HEK293T (cell line): ENCODE measurements around the gene MRPL4.
A peak's percentile ranks its signal among the peaks of the same experiment; 100 is the strongest.
"Not testable (repeated sequence)": the region's sequence is repeated elsewhere in the genome, so short reads cannot be mapped to it uniquely, and the experiment has no call there.

Experiments used
- CTCF ChIA-PET: fragments of 350-600 bp; formaldehyde crosslinking; extraction: SDS; loops from one replicate; lab custom pipeline; 2021; ENCODE audit warnings: antibody characterized with exemption, inconsistent platforms; lab: Yijun Ruan, JAX
- POLR2A ChIA-PET: fragments of 350-600 bp; formaldehyde crosslinking; extraction: SDS; loops from one replicate; lab custom pipeline; 2020; ENCODE audit warnings: antibody characterized with exemption, inconsistent platforms; lab: Yijun Ruan, JAX
- DNase-seq: peaks from one replicate; pipeline ENCODE4 v3.0.0; 2012; ENCODE audit warnings: mixed read lengths; ENCODE audit errors: extremely low spot score
- ARNT ChIP-seq: fragments of 450-650 bp; IDR thresholded peaks from 2 replicates; pipeline ENCODE4 v1.6.1; 2017; ENCODE audit warnings: mild to moderate bottlenecking
- BHLHE40 ChIP-seq: fragments of 450-650 bp; IDR thresholded peaks from 2 replicates; pipeline ENCODE4 v1.6.1; 2016; ENCODE audit warnings: mild to moderate bottlenecking, moderate library complexity, borderline replicate concordance
- CTBP1 ChIP-seq: fragments of 450-650 bp; IDR thresholded peaks from 2 replicates; pipeline ENCODE4 v1.6.1; 2016; ENCODE audit warnings: borderline replicate concordance
- ELF4 ChIP-seq: fragments of 450-650 bp; IDR thresholded peaks from 2 replicates; pipeline ENCODE4 v1.6.1; 2017; ENCODE audit warnings: antibody characterized with exemption
- FOXA1 ChIP-seq: fragments of 450-650 bp; IDR thresholded peaks from 2 replicates; pipeline ENCODE4 v1.6.1; 2016; ENCODE audit warnings: mild to moderate bottlenecking
- FOXK2 ChIP-seq: fragments of 450-650 bp; IDR thresholded peaks from 2 replicates; pipeline ENCODE4 v1.6.1; 2016; ENCODE audit warnings: mild to moderate bottlenecking
- FOXM1 ChIP-seq: fragments of 450-650 bp; IDR thresholded peaks from 2 replicates; pipeline ENCODE4 v1.6.1; 2017; ENCODE audit warnings: mild to moderate bottlenecking, borderline replicate concordance
- HDGF ChIP-seq: fragments of 450-650 bp; IDR thresholded peaks from 2 replicates; pipeline ENCODE4 v1.6.1; 2017; ENCODE audit warnings: antibody characterized with exemption, borderline replicate concordance
- L3MBTL2 ChIP-seq: fragments of 450-650 bp; conservative IDR thresholded peaks from 2 replicates; pipeline ENCODE4 v1.6.1; 2016; ENCODE audit warnings: mild to moderate bottlenecking
- LEF1 ChIP-seq: fragments of 450-650 bp; IDR thresholded peaks from 2 replicates; pipeline ENCODE4 v1.6.1; 2017; ENCODE audit warnings: mild to moderate bottlenecking, borderline replicate concordance
- NFRKB ChIP-seq: fragments of 450-650 bp; IDR thresholded peaks from 2 replicates; pipeline ENCODE4 v1.6.1; 2016; ENCODE audit warnings: mild to moderate bottlenecking, moderate library complexity
- SP1 ChIP-seq: fragments of 450-650 bp; IDR thresholded peaks from 2 replicates; pipeline ENCODE4 v1.6.1; 2017
- SUZ12 ChIP-seq: fragments of 450-650 bp; IDR thresholded peaks from 2 replicates; pipeline ENCODE4 v1.6.1; 2016; ENCODE audit warnings: mild to moderate bottlenecking
- TARDBP ChIP-seq: fragments of 450-650 bp; IDR thresholded peaks from 2 replicates; pipeline ENCODE4 v1.6.1; 2016
- ZNF384 ChIP-seq: fragments of 450-650 bp; IDR thresholded peaks from 2 replicates; pipeline ENCODE4 v1.6.1; 2016
- TF ChIP-seq, protein P1 (sequence below): fragments of 450-650 bp; IDR thresholded peaks from 2 replicates; pipeline ENCODE4 v1.6.1; 2016

The MRPL4 gene

GRCh38 chr19:10228920-10229319 lies 23.1 kb upstream of the MRPL4 start:
- POLR2A ChIA-PET, result interaction anchor here (0.7 kb wide), 1 partner anchor 34 kb away, joined by 3 read pairs; the partner anchor contains the start of gene DNMT1
- CTCF ChIA-PET, result interaction anchor here (0.8 to 1.3 kb wide), 4 partner anchors 8 to 132 kb away, joined by 4 to 8 read pairs (median 6); no protein-coding TSS in a partner anchor
- TF ChIP-seq TARDBP (no peak), BHLHE40 (no peak), FOXK2 (no peak), SP1 (no peak), CTBP1 (no peak), HDGF (no peak), FOXA1 (no peak), ARNT (no peak), FOXM1 (no peak), LEF1 (no peak), NFRKB (no peak), ELF4 (no peak), SUZ12 (no peak)
- TF ChIP-seq, protein P1, sequence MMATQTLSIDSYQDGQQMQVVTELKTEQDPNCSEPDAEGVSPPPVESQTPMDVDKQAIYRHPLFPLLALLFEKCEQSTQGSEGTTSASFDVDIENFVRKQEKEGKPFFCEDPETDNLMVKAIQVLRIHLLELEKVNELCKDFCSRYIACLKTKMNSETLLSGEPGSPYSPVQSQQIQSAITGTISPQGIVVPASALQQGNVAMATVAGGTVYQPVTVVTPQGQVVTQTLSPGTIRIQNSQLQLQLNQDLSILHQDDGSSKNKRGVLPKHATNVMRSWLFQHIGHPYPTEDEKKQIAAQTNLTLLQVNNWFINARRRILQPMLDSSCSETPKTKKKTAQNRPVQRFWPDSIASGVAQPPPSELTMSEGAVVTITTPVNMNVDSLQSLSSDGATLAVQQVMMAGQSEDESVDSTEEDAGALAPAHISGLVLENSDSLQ, result no peak
- peak; percentile 59 for DNase-seq

GRCh38 chr19:10230173-10230860 lies 21.7 kb upstream of the MRPL4 start:
- ChIA-PET POLR2A (interaction anchor here (1.0 kb wide), 1 partner anchor 9 kb away, joined by 3 read pairs; no protein-coding TSS in a partner anchor), CTCF (no interaction called here)
- peak; percentile 89 for TF ChIP-seq TARDBP
- no peak for TF ChIP-seq FOXK2
- no peak for DNase-seq

DNA sequence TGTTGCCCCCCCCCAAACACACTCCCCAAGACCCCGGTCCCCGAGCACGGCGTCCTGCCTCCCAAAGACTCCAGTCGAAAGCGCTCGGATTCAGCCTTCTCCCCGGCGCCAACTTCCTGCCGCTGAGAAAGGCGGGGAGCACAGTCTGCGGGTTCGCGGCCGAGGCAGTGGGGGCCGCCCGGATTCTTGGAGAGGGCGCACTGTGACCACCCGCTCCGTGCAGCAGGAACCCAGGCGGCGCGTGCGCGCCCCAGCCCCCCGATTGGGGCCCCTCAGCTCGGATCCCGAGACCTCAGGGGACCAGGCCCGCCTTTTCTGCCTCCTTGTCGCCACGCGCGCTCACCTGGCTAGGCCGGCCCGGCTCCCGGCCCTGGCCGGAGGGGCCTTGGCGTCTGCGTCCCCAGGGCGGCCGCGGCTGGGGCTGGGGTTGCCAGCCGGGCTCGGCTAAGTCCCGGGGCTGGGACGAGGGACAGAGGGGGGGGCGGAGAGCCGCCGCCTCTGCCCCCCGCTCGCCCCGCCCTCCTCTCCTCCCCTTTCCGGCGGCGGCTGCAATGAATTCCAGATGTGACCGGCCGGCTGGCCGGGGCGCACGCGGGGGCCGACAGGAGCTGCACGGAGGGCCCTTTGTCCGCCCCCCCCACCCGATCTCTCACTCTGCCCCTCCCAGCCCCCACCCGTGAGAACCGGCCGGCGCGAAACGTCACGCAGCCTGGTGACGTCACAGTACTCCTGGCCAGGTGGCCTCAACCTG lies 21.0 kb upstream of the MRPL4 start, which contains the start of gene S1PR2:
TSS of gene S1PR2 (minus strand) at position 471 of the 751 bp plus-strand sequence. CDS start 6,426 bp downstream, outside the sequence.
- no peak for TF ChIP-seq ZNF384
- no peak for TF ChIP-seq SUZ12
- no peak for TF ChIP-seq FOXA1
- DNase-seq, result peak; percentile 80
- ChIA-PET CTCF (no interaction called here), POLR2A (interaction anchor here (0.6 to 1.9 kb wide), 4 partner anchors 9 to 37 kb away, joined by 3 to 10 read pairs (median 4); partner anchors contain the start of gene DNMT1)

- no peak for TF ChIP-seq TARDBP
- no peak for TF ChIP-seq FOXA1
- TF ChIP-seq BHLHE40, result no peak
- TF ChIP-seq ELF4, result no peak
- no peak for TF ChIP-seq CTBP1
- no peak for TF ChIP-seq NFRKB
- no peak for TF ChIP-seq ZNF384
- no peak for TF ChIP-seq SUZ12
- ChIA-PET POLR2A (interaction anchor here (0.6 to 1.9 kb wide), 4 partner anchors 10 to 37 kb away, joined by 3 to 10 read pairs (median 4); partner anchors contain the start of gene DNMT1), CTCF (interaction anchor here (0.7 kb wide), 1 partner anchor 60 kb away, joined by 4 read pairs; no protein-coding TSS in a partner anchor)
- DNase-seq, result no peak
Observed at GRCh38 chr19:10231612-10232228, 20.3 kb upstream of the MRPL4 start.

DNA sequence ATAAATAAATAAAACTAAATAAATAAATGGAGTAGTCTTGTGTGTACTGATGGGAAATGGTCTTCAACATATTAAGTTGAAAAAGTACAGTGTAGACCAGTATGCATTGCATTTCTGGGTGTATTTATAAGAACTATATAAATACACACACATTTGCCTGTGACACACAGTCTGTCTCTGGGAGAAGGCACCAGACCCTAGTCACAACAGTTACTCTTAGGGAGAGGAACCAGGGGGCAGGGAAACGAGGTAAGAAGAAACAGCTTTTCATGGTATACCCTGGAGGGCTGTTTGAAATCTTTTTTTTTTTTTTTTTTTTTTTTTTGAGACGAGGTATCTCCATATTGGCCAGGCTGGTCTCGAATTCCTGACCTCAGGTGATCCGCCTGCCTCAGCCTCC lies 18.1 kb upstream of the MRPL4 start:
- TF ChIP-seq NFRKB (no peak), ARNT (no peak), FOXA1 (no peak), ZNF384 (no peak), L3MBTL2 (no peak), ELF4 (no peak), HDGF (no peak), LEF1 (no peak), SP1 (no peak), TARDBP (no peak), SUZ12 (no peak), FOXK2 (no peak), FOXM1 (no peak), BHLHE40 (no peak)
- TF ChIP-seq, protein P1, result no peak

GRCh38 chr19:10235003-10235402 lies 17.0 kb upstream of the MRPL4 start:
- ChIA-PET POLR2A (interaction anchor here (1.1 kb wide), 1 partner anchor 41 kb away, joined by 3 read pairs; the partner anchor contains the start of gene DNMT1), CTCF (no interaction called here)
- DNase-seq, result no peak
- TF ChIP-seq FOXA1 (no peak), SP1 (no peak), ARNT (no peak), FOXK2 (no peak)

More for the DNA sequence above, 18.1 kb upstream of the MRPL4 start:
- ChIA-PET CTCF (no interaction called here), POLR2A (no interaction called here)
- no peak for DNase-seq

GRCh38 chr19:10235409-10235808 lies 16.6 kb upstream of the MRPL4 start:
- ChIA-PET CTCF (interaction anchor here (0.7 kb wide), 1 partner anchor 15 kb away, joined by 3 read pairs; no protein-coding TSS in a partner anchor), POLR2A (interaction anchor here (1.1 kb wide), 1 partner anchor 41 kb away, joined by 3 read pairs; the partner anchor contains the start of gene DNMT1)
- not testable (repeated sequence) for DNase-seq
